ENCODE data around the gene CWC22.
"Not testable (repeated sequence)": the region's sequence is repeated elsewhere in the genome, so short reads cannot be mapped to it uniquely, and the experiment has no call there.

Gene CWC22

DNA sequence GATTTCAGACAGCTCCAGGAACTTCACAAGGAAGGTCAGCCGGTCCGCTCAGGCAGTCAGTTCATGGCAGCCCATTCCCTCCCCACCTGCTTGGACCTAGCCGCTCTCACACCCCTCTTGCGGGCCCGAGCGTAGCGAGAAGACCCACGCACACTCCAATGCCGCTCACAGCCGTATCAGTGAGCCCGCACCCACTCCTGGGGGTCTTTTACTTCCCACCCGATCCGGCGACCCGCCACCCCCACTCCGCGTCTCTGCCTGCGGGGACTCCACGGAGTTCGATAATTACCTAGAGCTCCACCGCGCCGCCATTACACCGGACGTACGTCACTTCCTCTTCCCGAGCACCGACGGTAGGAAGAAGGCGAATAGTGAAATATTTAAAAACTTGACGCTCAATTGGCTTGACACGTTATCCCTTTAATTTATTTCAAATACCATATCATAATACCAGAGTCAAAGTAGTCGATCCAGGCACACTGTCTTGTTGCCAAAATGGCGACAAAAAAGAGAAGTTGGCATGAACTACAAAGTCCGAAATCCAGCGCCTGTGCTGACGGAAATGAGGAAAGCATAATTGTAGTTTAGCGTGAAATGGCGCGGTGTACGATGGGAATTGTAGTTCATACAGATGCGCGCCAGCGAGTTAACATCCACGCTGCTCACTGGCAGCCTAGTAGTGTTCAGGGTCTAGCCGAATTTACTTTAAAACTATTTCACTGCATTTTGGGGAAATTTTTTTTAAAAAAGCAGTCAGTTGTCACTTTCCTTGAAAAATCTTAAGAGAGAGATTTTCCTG is at the start of gene CWC22:
TSS of gene CWC22 (minus strand) at position 517 of the 799 bp plus-strand sequence. CDS start 13,956 bp downstream, outside the sequence.
- DNase-seq (ENCODE audit: low read depth, low spot score) = peak; percentile 78

- no peak for DNase-seq (ENCODE audit: low read depth, low spot score)
Measured at GRCh38 chr2:180056367-180057118, 49.4 kb upstream of the CWC22 start.

DNA sequence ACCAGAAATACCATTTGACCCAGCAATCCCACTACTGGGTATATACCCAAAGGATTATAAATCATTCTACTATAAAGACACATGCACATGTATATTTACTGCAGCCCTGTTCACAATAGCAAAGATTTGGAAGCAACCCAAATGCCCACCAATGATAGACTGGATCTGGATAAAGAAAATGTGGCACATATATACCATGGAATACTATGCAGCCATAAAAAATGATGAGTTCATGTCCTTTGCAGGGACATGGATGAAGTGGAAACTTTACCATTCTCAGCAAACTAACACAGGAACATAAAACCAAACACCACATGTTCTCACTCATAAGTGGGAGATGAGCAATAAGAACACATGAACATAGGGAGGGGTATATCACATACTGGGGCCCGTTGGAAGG is 47.5 kb upstream of the CWC22 start:
- DNase-seq (ENCODE audit: low read depth, low spot score) = not testable (repeated sequence)

DNA sequence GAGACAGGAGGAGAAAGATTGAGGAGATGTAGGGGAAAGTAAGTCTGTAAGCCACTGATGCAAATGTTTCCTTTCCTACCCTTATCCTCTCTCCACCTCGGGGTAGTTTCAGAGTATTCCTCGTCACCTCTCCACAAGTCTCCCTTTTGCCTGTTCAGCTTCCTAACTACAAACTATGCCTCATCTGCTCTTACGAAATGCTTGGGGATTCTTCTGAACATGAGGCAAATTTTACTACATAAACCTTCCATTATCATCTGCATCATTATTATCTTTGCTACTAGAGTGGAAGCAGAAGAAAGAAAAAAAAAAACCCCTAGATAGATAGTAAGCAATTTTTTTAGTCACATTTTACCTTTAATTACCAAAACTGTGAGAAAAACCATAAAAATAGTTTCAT is 43.1 kb upstream of the CWC22 start:
- DNase-seq (ENCODE audit: low read depth, low spot score) = no peak

- DNase-seq (ENCODE audit: low read depth, low spot score) = no peak
Measured at GRCh38 chr2:180048251-180048650, 41.2 kb upstream of the CWC22 start.

GRCh38 chr2:180046776-180047175 is 39.7 kb upstream of the CWC22 start:
- no peak for DNase-seq (ENCODE audit: low read depth, low spot score)

- DNase-seq (ENCODE audit: low read depth, low spot score) = no peak
Measured at GRCh38 chr2:180046202-180046601, 39.1 kb upstream of the CWC22 start.

DNA sequence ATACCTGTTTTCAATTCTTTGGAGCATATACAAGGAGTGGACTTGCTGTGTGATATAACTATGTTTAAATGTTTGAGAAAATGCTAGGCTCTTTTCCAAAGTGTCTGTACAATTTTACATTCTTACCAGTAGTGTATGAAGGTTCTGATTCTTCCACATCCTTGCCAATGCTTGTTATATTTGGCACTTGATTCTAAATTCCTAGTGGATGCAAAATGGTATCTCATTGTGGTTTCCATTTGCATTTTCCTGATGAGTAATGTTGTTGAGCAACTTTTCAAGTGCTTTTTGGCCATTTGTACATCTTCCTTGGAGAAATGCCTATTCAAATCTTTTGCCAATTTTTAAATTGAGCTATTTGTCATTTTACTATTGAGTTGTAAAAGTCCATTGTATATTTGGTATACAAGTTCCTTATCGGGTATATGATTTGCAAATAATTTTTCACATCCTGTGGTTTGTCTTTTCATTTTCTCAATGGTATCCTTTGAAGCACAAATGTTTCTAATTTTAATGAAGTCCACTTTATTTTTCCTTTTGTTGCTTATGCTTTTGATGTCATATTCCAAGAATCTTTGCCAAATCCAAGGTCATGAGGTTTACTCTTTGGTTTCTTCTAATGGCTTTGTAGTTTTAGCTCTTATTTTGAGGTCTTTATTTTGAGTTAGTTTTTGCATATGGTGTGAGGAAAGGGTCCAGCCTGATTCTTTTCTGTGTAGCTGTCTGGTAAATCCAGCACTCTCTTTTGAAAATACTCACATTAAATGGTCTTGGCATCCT is 33.2 kb upstream of the CWC22 start:
- no peak for DNase-seq (ENCODE audit: low read depth, low spot score)

- DNase-seq (ENCODE audit: low read depth, low spot score) = no peak
Measured at GRCh38 chr2:180038997-180039396, 31.9 kb upstream of the CWC22 start.

DNA sequence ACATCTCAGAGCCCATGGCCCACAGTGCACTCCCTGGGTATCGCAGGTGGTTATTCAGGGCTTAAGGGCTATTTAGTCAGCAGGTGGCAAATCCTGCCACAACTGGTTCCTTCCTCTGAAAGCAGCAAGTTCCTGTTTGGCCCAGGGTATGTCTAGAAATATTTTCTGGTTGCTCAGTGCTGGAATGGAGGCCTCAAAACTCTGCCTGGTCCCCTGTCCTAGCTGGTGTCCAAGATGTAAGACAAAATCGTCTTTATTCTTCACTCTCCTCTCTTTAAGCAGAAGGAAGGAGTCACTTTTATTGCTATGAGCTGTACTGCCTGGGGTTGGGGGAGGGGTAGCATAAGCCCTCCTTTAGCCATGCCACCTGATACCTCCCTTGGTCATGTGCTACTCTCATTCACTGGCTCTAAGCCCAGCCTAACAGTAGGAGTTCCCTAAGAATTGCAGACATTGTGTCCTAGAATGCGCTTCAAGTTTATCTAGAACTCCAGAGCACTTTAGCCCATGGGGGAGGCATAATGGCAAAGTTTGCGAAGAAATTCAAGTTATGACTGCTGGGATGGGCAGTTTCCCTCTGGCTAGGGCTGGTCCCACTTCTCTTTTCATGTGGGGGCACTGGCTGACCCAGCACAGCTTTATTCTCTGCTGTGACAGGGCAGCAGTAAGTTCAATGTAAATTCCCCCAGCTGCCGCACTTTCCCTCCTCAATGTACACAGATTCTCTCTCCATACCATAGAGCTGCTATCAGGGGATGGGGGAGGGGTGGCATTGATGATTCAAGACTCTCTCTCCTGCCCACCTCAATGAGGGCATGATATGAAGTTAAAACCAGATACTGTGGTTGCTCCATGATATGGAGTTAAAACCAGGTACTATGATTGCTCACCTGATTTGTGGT is 27.1 kb upstream of the CWC22 start:
- DNase-seq (ENCODE audit: low read depth, low spot score) = no peak

DNA sequence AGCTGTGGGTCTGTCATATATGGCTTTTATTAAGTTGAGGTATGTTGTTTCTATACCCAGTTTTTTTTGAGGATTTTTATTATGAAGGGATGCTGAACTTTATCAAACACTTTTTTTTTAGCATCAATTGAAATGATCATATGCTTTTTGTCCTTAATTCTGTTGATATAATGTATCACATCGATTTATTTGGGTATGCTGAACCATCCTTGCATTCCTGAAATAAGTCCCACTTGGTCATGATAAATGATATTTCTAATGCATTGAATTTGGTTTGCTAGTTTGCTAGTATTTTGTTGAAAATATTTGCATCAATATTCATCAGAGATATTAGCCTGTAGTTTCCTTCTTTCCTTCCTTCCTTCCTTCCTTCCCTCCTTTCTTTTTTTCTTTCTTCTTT is 22.5 kb upstream of the CWC22 start:
- DNase-seq (ENCODE audit: low read depth, low spot score) = no peak

DNA sequence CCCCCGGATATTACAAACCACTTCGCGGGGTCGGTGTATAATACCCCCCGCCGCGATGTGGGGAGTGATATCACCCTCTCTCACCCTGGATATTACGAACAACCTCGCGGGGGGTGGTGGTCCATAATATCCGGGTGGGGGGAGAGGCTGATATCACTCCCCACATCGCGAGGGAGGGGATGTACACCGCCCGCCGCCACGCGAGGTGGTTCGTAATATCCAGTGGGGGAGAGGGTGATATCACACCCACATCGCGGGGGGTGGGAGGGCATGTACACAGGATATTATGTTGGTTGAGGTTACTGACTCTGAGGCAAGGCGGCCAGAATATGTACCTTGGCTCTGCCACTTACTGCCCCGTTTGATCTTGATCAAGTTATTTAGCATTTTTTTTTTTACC is 14.8 kb upstream of the CWC22 start:
- DNase-seq (ENCODE audit: low read depth, low spot score) = no peak

GRCh38 chr2:180017784-180018183 is 10.7 kb upstream of the CWC22 start:
- no peak for DNase-seq (ENCODE audit: low read depth, low spot score)

DNA sequence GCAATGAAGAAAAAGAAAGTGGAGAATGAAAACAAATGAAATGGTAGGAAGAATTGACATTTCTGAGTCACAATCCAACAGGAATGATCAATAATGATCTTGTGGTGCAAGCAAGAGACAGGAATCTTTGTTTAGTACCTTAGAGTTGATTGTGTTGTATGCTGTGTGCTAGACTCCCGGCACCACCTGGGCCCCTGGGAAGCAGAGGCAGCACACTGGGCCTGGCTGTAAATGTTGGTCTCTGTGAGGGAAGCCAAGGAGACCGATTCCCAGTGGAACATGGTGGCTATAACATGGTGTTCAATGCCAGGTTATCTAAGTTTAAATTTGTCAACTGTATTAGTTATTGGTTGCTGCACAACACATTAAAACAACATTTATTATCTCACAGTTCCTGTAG is 9.8 kb upstream of the CWC22 start:
- DNase-seq (ENCODE audit: low read depth, low spot score) = no peak

GRCh38 chr2:180015951-180016709 is 9.0 kb upstream of the CWC22 start:
- DNase-seq (ENCODE audit: low read depth, low spot score) = no peak

- no peak for DNase-seq (ENCODE audit: low read depth, low spot score)
Measured at GRCh38 chr2:180012523-180012922, 5.4 kb upstream of the CWC22 start.

DNA sequence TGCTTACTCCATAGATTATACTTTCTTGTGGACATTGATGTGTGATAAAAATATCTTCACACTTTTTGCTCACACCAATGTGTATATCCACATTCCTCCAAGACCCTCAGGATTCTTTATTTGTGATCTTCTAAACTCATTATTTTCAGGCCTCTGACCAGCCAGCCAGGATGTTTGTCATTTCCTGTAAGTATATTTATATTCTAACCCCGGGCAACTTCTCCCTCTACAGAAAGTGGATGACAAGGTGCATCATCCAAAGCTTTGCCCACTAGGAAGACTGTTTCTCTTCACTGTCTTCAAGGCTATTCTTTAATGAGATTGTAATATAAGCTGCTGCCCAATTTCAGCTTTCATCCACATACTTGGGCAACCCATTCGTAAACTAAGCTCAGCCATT is 3.6 kb upstream of the CWC22 start:
- DNase-seq (ENCODE audit: low read depth, low spot score) = no peak

DNA sequence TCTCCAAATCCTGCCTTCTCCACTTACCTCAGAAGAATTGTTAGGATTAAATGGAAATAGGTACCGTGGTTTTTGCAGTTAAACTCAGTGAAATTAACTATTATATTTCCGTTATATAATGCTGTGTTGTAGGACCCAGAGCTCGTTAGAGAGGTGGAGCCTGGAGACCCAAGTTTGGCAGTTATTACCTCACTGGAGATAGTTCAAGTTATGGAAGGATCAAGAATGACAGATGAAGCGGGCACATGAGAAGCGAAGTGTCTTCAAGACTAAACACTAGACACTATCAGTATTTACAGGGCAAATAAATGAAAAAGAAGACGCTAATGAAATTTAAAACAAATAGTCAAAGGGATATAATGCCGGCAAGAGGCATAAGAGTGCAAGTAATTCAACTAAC is 866 bp downstream of the CWC22 start:
- no peak for DNase-seq (ENCODE audit: low read depth, low spot score)

- not testable (repeated sequence) for DNase-seq (ENCODE audit: low read depth, low spot score)
Measured at GRCh38 chr2:180005465-180005864, 1.6 kb downstream of the CWC22 start.

DNA sequence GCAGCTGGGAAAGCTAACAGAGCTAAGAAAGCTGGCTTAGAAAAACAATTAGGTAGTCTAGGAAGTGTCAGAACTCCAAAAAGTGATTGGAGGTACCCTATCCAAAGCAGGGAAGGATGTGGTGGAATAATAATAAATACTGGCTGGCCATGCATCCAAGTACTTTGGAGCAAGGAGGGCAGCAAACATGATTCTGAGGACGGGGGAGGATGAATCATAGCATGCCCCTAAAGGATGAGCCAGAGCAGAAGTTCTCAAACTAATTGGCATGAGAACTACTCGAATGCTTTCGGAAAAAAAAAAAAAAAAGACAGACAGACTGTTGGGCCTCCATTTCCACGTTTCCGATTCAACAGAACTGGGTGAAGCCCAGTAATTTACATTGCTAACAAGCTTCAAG is 2.4 kb downstream of the CWC22 start:
- DNase-seq (ENCODE audit: low read depth, low spot score) = no peak
